Measurements from ENCODE around the gene RTL10.

RTL10 gene

GRCh38 chr22:19872779-19873137, 18.1 kb upstream of the RTL10 start:
- H3K27me3 ChIP-seq (ENCODE audit: control insufficient read depth, insufficient read depth, low read length): no peaks in the 10 kb centered on the region
- no peak overlapping the region for H3K4me3 ChIP-seq (ENCODE audit: low read length)
- no peaks in the 10 kb centered on the region for H3K9me3 ChIP-seq (replicated peaks; ENCODE audit: low read length)
- peaks cover 41% of the 10 kb centered on the region for H3K4me1 ChIP-seq (ENCODE audit: control insufficient read depth, insufficient read depth, low read length)
- H3K4me2 ChIP-seq (ENCODE audit: low read length): no peak overlapping the region
- peaks cover 16% of the 10 kb centered on the region for H3K36me3 ChIP-seq (ENCODE audit: insufficient read depth, low read length)
- H3K9ac ChIP-seq (ENCODE audit: low read depth, low read length): no peak overlapping the region

- Histone ChIP-seq H3K4me2 (ENCODE audit: low read length) (no peak overlapping the region), H3K4me1 (ENCODE audit: control insufficient read depth, insufficient read depth, low read length) (peaks cover 35% of the 10 kb centered on the region), H3K27me3 (ENCODE audit: control insufficient read depth, insufficient read depth, low read length) (no peaks in the 10 kb centered on the region), H3K9ac (ENCODE audit: low read depth, low read length) (no peak overlapping the region), H3K9me3 (replicated peaks; ENCODE audit: low read length) (no peaks in the 10 kb centered on the region), H3K4me3 (ENCODE audit: low read length) (no peak overlapping the region), H3K36me3 (ENCODE audit: insufficient read depth, low read length) (peaks cover 16% of the 10 kb centered on the region)
Observed at GRCh38 chr22:19871845-19872778, 17.4 kb upstream of the RTL10 start.

DNA sequence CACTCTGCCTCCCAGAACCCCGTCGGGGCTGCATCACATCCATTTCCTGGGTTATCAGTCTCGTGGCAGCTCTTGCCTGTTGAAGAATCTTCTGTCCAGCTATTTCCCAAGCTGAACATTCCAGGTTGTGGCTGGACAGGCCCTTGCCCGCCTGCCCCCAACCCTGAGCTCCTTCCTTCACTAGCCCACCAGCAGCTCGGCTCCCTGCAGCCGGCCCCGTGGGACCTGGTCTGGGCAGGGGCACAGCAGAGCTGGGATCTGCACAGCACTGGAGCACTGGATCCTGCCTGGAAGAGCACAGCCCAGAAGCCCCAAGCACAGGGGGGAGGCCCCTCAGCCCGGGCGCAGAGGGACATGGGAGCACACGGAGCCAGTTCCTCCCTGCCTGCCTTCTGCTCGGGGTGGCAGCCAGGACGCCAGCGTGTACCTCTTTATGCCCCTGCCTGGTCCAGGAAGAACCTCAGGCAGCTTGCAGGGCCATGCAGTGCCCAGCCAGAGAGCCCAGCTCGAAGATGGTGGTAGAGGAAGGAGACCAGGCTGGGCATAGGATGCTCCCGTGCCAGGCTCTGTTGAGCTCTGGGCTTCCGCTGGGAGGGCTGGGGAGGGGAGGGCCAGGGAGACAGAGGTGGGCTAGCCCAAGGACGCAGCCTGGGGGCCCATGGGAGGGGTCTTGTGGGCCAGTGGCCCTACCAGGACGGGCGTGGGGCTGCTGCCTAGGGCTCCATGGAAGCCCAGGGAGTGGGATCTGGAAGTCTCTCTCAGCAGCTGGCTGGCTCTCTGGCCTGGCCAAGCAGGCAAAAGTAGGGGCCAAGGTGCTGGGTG, 16.6 kb upstream of the RTL10 start:
- no peak overlapping the region for H3K9ac ChIP-seq (ENCODE audit: low read depth, low read length)
- H3K4me3 ChIP-seq (ENCODE audit: low read length): no peak overlapping the region
- peaks cover 27% of the 10 kb centered on the region for H3K4me1 ChIP-seq (ENCODE audit: control insufficient read depth, insufficient read depth, low read length)
- H3K36me3 ChIP-seq (ENCODE audit: insufficient read depth, low read length): peaks cover 10% of the 10 kb centered on the region
- no peaks in the 10 kb centered on the region for H3K9me3 ChIP-seq (replicated peaks; ENCODE audit: low read length)
- no peaks in the 10 kb centered on the region for H3K27me3 ChIP-seq (ENCODE audit: control insufficient read depth, insufficient read depth, low read length)
- H3K4me2 ChIP-seq (ENCODE audit: low read length): no peak overlapping the region

- Histone ChIP-seq H3K4me3 (ENCODE audit: low read length) (no peak overlapping the region), H3K4me1 (ENCODE audit: control insufficient read depth, insufficient read depth, low read length) (peaks cover 22% of the 10 kb centered on the region), H3K4me2 (ENCODE audit: low read length) (no peak overlapping the region), H3K9ac (ENCODE audit: low read depth, low read length) (no peak overlapping the region), H3K36me3 (ENCODE audit: insufficient read depth, low read length) (peaks cover 7% of the 10 kb centered on the region), H3K27me3 (ENCODE audit: control insufficient read depth, insufficient read depth, low read length) (no peaks in the 10 kb centered on the region), H3K9me3 (replicated peaks; ENCODE audit: low read length) (no peaks in the 10 kb centered on the region)
Observed at GRCh38 chr22:19870153-19871022, 15.7 kb upstream of the RTL10 start.

DNA sequence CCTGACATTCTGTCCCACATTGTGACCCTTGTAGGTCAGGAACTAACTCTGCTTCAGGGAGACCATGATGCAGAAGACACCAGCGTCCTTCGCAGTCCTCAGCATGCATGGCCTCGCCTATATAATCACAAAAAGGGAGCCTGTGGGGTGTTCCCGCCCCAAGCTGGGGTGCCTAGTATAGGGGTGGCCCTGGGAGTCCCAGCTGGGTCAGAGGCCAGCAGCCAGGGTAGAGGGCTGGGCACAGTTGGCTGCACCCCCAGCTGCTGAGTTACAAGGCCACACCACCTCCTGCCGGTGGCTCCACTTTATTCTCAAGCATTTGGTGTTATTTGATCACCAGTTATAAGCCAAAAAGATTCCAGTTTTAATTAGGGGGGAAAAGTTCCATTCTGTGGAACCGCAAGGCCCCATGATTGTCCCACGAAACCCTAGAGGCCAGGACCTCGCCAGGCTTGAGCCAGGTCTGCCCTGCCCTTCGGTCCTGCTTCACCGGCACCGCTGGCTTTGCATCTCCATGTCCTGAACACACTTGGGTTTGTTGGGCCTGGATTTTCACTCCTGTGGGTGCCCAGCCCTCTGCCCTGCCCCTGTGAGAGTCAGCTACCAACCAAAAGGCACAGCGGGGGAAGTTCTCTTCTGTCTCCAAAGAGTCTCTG, 15.0 kb upstream of the RTL10 start:
- no peak overlapping the region for H3K4me2 ChIP-seq (ENCODE audit: low read length)
- H3K4me1 ChIP-seq (ENCODE audit: control insufficient read depth, insufficient read depth, low read length): peaks cover 18% of the 10 kb centered on the region
- no peak overlapping the region for H3K9ac ChIP-seq (ENCODE audit: low read depth, low read length)
- no peak overlapping the region for H3K4me3 ChIP-seq (ENCODE audit: low read length)
- H3K9me3 ChIP-seq (replicated peaks; ENCODE audit: low read length): no peaks in the 10 kb centered on the region
- H3K27me3 ChIP-seq (ENCODE audit: control insufficient read depth, insufficient read depth, low read length): no peaks in the 10 kb centered on the region
- no peaks in the 10 kb centered on the region for H3K36me3 ChIP-seq (ENCODE audit: insufficient read depth, low read length)

- Histone ChIP-seq H3K9ac (ENCODE audit: low read depth, low read length) (no peak overlapping the region), H3K36me3 (ENCODE audit: insufficient read depth, low read length) (no peaks in the 10 kb centered on the region), H3K27me3 (ENCODE audit: control insufficient read depth, insufficient read depth, low read length) (no peaks in the 10 kb centered on the region), H3K9me3 (replicated peaks; ENCODE audit: low read length) (no peaks in the 10 kb centered on the region), H3K4me2 (ENCODE audit: low read length) (no peak overlapping the region), H3K4me1 (ENCODE audit: control insufficient read depth, insufficient read depth, low read length) (peaks cover 11% of the 10 kb centered on the region), H3K4me3 (ENCODE audit: low read length) (no peak overlapping the region)
Observed at GRCh38 chr22:19868773-19869471, 14.2 kb upstream of the RTL10 start.

- Histone ChIP-seq H3K9ac (ENCODE audit: low read depth, low read length) (no peak overlapping the region), H3K4me3 (ENCODE audit: low read length) (no peak overlapping the region), H3K27me3 (ENCODE audit: control insufficient read depth, insufficient read depth, low read length) (no peaks in the 10 kb centered on the region), H3K4me1 (ENCODE audit: control insufficient read depth, insufficient read depth, low read length) (peaks cover 6% of the 10 kb centered on the region), H3K9me3 (replicated peaks; ENCODE audit: low read length) (no peaks in the 10 kb centered on the region), H3K4me2 (ENCODE audit: low read length) (no peak overlapping the region), H3K36me3 (ENCODE audit: insufficient read depth, low read length) (no peaks in the 10 kb centered on the region)
Observed at GRCh38 chr22:19868333-19868732, 13.7 kb upstream of the RTL10 start.

DNA sequence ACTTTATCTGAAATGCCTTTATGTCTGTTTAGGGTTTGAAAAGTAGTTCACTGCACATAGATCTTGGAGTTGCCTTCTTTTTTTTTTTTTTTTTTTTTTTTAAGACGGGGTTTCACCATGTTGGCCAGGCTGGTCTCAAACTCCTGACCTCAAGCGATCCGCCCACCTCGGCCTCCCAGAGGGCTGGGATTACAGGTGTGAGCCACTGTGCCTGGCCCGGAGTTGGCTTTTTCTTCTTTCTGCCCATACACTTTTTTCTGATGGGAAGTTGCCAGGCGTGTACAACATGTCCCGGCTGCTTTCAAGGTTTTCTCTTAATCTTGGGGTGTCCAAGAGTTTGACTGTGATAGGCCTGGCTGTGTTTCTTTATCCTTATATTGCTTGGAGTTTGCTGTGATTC, 12.9 kb upstream of the RTL10 start:
- H3K4me2 ChIP-seq (ENCODE audit: low read length): no peak overlapping the region
- H3K36me3 ChIP-seq (ENCODE audit: insufficient read depth, low read length): no peaks in the 10 kb centered on the region
- no peak overlapping the region for H3K9ac ChIP-seq (ENCODE audit: low read depth, low read length)
- H3K4me3 ChIP-seq (ENCODE audit: low read length): no peak overlapping the region
- H3K4me1 ChIP-seq (ENCODE audit: control insufficient read depth, insufficient read depth, low read length): peaks cover 6% of the 10 kb centered on the region
- no peaks in the 10 kb centered on the region for H3K27me3 ChIP-seq (ENCODE audit: control insufficient read depth, insufficient read depth, low read length)
- no peaks in the 10 kb centered on the region for H3K9me3 ChIP-seq (replicated peaks; ENCODE audit: low read length)

DNA sequence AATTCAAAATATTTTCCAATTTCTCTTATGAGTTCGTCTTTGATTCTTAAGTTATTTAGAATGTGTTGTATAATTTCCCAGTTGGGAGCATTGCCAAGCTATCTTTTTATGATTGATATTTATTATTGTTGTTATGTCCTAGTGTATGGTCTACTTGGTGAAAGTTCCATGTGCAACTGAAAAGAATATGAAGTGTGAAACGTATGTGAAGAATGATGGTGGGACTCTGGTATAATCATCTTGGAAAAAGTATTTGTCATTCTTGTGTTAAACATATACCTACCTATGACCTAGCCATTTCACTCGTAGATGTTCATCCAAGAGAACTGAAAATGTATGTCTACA, 12.0 kb upstream of the RTL10 start:
- no peak overlapping the region for H3K4me2 ChIP-seq (ENCODE audit: low read length)
- H3K9me3 ChIP-seq (replicated peaks; ENCODE audit: low read length): no peaks in the 10 kb centered on the region
- peaks cover 6% of the 10 kb centered on the region for H3K4me1 ChIP-seq (ENCODE audit: control insufficient read depth, insufficient read depth, low read length)
- no peak overlapping the region for H3K9ac ChIP-seq (ENCODE audit: low read depth, low read length)
- H3K4me3 ChIP-seq (ENCODE audit: low read length): no peak overlapping the region
- no peaks in the 10 kb centered on the region for H3K27me3 ChIP-seq (ENCODE audit: control insufficient read depth, insufficient read depth, low read length)
- no peaks in the 10 kb centered on the region for H3K36me3 ChIP-seq (ENCODE audit: insufficient read depth, low read length)

- Histone ChIP-seq H3K9me3 (replicated peaks; ENCODE audit: low read length) (no peaks in the 10 kb centered on the region), H3K4me3 (ENCODE audit: low read length) (no peak overlapping the region), H3K4me2 (ENCODE audit: low read length) (peak overlapping the region; percentile 47), H3K36me3 (ENCODE audit: insufficient read depth, low read length) (no peaks in the 10 kb centered on the region), H3K27me3 (ENCODE audit: control insufficient read depth, insufficient read depth, low read length) (no peaks in the 10 kb centered on the region), H3K9ac (ENCODE audit: low read depth, low read length) (peak overlapping the region; percentile 5), H3K4me1 (ENCODE audit: control insufficient read depth, insufficient read depth, low read length) (peaks cover 6% of the 10 kb centered on the region)
Observed at GRCh38 chr22:19865141-19865829, 10.6 kb upstream of the RTL10 start.

Measured in skeletal muscle satellite cell (primary cell).